Measurements from ENCODE around the gene ARSB.
"Not testable (repeated sequence)": the region's sequence is repeated elsewhere in the genome, so short reads cannot be mapped to it uniquely, and the experiment has no call there.

Gene ARSB

GRCh38 chr5:78929833-78930232, 55.3 kb downstream of the ARSB start:
- no peak for DNase-seq

- DNase-seq, result no peak
These were observed 57.3 kb downstream of the ARSB start for GRCh38 chr5:78927657-78928282.

- DNase-seq, result no peak
These were observed 58.9 kb downstream of the ARSB start for GRCh38 chr5:78926252-78926651.

GRCh38 chr5:78925129-78925876, 59.8 kb downstream of the ARSB start:
- DNase-seq, result no peak

GRCh38 chr5:78923622-78923970, 61.5 kb downstream of the ARSB start:
- no peak for DNase-seq

- DNase-seq, result no peak
These were observed 62.1 kb downstream of the ARSB start for GRCh38 chr5:78922879-78923621.

- DNase-seq, result no peak
These were observed 64.5 kb downstream of the ARSB start for GRCh38 chr5:78920604-78921003.

GRCh38 chr5:78919796-78920195, 65.3 kb downstream of the ARSB start:
- DNase-seq, result no peak

- no peak for DNase-seq
These were observed 69.1 kb downstream of the ARSB start for GRCh38 chr5:78916044-78916443.

GRCh38 chr5:78915170-78915569, 69.9 kb downstream of the ARSB start:
- no peak for DNase-seq

- no peak for DNase-seq
These were observed 72.3 kb downstream of the ARSB start for GRCh38 chr5:78912811-78913210.

GRCh38 chr5:78912085-78912771, 72.9 kb downstream of the ARSB start:
- DNase-seq, result peak; percentile 49

GRCh38 chr5:78909224-78909983, 75.7 kb downstream of the ARSB start:
- DNase-seq, result not testable (repeated sequence)

GRCh38 chr5:78908173-78909061, 76.7 kb downstream of the ARSB start:
- peak; percentile 86 for DNase-seq

GRCh38 chr5:78907255-78907891, 77.7 kb downstream of the ARSB start:
- no peak for DNase-seq

GRCh38 chr5:78905084-78905938, 79.8 kb downstream of the ARSB start:
- DNase-seq, result no peak

GRCh38 chr5:78903861-78904260, 81.2 kb downstream of the ARSB start:
- no peak for DNase-seq

- no peak for DNase-seq
These were observed 81.8 kb downstream of the ARSB start for GRCh38 chr5:78903353-78903752.

GRCh38 chr5:78899922-78900362, 85.2 kb downstream of the ARSB start:
- no peak for DNase-seq

- DNase-seq, result no peak
These were observed 89.0 kb downstream of the ARSB start for GRCh38 chr5:78896132-78896531.

Data from NCI-H1092 treated with DMSO at 0.1 percent for 48 hours (cell line).